SW480 (cell line): ENCODE data around the gene MICALL2.
A peak's percentile ranks its signal among the peaks of the same experiment; 100 is the strongest.

Source experiments
- DNase-seq: peaks from one replicate; pipeline ENCODE4 v3.0.0-alpha.2; 2016; ENCODE audit warnings: low spot score

Gene MICALL2

DNA sequence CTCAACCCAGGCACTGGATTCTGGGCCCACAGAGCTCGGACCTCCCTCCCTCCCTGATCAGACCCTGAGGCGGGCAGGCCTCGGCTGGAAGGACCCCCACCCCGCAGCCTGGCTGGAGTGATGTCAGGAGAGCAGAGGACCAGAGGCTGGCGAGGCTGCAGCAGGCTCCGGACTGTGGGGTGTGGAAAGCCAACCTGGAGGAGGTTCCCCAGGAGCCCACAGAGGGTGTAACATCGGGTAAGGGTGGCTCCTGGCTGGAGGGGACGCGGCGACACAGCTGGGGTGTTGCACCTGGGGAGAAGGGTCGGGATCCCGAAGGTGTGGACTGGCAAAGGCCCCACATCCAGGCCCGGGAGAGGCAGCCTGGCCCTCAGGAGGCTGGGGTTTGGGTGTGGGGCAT lies 8.9 kb upstream of the MICALL2 start:
- DNase-seq: no peak

DNA sequence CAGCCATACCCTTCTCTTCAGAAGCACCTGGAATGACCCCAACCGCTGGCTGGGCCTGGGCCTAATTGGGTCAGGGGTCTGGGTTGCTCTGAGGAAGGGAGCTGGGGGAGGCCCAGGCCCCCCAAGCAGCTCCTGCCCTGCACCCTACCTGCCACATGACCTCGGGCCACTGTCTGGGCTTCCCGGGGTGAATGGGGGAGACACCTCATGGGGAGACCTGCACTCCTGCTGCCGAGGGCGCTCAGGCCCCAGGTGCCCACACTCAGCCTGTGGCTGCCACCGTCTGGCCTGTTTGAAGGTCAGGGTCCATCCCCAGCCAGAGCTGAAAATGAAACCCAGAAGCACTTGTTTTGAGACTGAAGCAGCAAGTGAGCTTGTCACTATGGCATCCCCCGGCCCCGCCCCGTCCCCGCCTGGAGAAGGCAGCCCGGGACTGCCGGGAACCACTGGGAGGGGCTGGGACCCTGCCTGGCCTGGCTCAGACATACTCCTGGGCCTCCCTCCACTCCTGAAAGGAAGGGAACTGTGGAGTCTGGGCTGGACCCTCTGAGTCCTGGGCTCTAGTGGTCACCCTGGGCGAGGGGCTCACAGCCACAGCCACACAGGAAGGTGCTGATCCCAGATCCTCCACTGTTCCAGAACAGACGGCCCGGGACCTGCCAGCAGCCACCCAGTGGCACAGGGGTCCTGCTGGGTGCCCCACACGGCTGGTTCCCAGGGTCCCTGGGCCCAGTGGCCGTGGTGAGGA lies 7.4 kb upstream of the MICALL2 start:
- peak; percentile 84 for DNase-seq

DNA sequence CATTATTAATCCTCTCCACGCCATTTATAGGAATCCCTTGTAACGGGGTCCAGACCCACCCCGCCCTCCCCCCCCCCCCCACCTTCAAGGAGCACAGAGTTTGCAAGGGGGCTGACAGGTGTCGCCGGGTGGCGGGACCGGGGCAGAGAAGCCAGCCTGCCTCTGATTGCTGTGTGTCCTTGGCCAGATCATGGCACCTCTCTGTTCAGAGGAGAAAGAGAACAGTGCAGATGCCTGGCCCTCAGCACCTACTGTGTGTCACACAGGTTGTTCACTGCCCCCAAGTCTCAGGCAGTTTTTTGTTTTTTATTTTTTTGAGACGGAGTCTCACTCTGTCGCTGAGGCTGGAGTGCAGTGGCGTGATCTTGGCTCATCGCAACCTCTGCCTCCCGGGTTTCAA lies 5.4 kb upstream of the MICALL2 start:
- no peak for DNase-seq

DNA sequence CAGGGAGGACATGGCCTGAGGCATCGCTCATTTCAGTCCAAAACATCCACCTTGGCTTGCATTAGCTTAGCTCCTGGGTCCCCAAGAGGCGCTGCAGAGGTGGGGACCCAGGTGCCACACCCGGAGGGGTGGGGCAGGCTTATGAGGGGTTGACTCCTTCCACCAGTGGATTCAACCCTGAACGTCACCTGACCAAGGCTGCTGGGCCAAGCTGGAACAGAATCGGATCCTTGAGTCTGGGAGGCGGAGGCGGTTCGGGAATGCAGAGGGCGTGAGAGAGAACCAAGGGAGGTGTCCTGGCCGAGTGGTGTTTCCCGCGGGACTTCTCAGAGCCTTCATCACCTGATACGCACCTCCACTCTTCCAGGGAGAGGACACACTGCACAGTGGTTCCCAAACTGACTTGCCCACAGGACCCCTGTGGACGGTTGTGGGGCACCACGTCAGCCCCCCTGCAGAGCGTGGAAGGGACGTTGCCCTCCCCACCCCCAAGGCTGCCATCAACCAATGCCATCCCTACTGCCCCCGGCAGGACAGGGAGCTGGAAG lies 4.5 kb upstream of the MICALL2 start:
- peak; percentile 38 for DNase-seq

DNA sequence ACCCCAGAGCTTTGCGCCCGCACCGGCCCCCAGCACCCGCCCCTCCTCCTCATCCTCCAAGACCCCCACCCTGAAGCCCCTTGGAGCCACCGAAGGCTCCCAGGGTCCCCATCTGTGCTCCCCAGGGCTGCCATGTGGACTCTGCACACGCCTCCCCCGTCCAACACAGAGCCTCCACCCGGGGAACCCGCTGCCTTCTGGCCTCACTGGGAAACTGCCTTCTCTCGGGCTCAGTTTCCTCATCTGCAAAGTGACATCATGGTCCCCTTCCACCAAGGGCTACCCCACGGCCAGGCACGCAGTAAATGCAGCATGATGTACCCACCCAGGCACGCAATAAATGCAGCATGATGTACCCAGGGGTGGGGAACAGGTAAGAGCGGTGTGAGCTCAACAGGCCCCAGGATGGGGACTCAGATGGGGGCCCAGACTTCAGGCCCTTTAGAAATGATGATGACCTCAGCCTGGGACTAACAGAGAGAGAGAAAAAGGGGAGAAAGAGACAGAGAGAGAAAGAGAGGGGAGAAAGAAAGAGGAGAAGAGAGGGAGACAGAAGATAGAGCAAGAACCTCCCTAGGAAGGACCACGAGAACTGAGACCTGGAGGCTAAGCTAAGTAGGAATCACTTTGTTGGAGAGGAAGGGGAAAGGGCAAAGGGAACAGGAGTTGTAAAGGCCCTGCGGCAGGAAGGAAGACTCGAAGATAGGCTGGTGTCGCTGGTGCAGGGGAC lies 2.5 kb upstream of the MICALL2 start:
- DNase-seq: no peak

DNA sequence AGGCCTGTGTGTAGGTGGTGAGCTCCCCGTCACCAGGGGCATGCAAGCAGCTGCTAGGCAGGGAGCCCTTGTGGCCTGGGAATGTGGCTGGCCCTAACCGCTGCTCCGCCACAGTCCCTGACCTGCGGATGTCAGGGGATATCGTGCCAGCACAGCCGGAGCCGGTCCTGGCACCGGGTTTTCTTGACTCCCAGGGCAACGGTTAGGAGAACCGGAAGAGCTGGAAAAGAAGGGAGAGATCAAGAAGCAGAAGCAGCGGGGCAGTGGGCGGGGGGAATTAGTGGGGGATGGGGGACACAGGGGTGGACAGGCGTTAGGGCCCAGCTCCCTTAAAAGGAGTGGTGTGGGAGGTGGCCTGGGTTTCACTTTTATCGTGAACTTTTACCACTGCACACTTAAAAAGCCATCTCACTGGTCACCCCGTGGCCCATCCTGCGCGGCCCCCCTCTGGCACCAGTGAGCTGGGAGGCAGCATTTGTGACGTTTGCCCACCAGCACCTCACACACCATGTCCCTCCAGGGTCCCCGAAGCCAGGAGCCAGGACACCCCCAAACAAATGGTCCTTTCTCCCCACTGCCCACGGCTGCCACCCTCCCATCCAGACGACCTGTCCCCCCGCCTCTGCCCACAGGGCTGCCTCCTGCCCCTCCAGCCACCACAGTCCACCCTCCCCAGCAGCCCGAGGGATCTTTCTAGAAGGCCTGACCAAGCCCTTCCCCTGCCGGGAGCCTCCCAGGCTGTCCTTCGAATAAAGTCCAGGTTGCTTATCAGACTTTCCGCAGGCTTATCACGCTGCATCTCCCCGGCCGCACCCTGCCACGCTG lies 1.8 kb upstream of the MICALL2 start:
- peak; percentile 75 for DNase-seq

DNA sequence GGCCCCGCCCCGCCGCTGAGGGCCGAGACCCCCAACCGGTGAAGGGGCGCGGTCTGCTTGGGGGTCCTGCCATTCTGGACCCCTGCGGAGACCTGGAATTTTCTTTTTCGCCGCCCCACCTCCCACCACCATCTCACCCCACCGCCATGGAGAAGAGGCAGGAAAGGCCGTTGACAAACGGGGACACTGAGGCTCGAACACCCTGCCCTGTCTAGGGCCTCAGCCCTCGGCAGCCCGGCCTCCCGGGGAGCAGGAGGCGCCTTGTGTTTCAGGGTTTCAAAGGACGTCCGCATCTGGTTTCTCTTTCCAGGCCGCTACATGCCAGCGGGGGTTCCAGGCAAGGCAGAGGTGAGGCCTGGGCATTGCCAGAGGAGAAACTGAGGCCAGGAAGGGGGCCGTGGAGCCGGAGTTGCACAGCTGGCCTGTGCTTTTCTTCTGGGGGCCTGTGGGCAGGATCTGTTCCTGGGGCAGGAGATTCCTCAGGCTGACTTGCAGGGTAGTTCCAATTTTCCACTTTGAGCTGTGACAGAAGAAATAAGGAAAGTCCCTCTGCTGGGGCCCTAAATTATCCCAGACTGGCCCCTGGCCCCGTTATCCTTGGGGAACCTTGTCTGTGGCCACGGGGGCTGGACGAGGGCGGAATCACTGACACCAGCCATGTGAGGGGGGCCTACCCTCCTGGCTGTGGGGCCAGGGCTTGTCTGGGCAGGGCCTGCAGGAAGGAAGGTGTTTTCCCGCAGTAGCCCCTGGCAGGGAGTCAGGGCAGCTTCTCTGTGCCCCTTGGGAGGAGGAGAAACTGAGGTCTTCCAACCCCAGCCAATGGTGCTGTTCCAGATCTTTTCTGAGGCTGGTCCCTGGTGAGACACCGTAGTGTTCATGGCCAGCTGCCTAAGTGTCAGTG lies 900 bp upstream of the MICALL2 start:
- DNase-seq: no peak

DNA sequence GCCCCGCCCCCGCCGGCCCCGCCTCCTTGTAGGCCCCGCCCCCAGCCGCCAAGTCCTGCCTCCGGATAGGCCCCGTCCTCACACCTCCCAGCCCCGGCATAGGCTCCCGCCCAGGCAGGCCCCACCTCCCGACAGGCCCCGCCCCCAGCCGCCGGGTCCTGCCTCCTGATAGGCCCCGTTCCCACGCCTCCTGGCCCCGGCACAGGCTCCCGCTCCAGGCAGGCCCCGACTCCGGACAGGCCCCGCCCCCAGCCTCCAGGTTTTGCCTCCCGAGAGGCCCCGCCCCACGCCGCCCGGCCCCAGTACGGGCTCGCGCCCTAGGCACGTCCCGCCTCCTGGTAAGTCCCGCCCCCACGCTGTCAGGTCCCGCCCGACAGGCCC lies 232 bp upstream of the MICALL2 start:
- DNase-seq: peak; percentile 98

DNA sequence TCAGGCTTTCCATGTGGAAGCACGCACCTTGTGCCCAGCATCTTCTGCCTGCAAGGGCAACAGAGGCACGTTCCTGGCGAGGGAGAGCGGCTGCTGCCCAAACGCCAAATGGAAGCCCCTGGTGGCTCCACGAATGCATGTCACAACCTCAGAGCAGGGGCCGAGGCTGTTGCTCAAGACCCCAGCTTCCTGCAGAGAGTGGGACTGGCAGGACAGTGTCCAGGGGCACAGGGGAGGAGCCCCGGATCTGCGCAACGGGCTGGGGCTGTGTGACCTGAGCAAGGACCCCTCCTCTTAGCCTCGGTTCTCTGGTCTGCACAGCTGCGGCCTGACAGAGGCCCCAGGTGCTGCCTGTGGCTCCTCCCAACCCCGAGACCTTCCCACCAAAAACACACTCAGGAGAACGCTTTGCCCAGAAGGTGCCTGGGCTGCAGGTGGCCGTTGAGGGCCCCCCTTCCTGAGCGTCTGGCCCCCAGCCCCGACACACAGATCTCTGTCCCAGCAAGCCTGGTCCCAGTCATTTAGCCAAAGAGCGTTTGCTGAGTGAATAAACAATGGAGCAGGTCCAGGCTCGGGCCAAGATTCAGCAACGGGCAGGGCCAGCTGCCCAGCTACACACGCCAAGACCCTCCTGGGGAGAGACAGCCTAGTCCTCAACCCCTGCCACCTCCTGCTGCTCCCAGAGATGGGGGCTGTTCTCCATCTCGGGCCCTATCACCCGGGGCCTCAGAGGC lies 1.2 kb downstream of the MICALL2 start:
- DNase-seq: no peak

DNA sequence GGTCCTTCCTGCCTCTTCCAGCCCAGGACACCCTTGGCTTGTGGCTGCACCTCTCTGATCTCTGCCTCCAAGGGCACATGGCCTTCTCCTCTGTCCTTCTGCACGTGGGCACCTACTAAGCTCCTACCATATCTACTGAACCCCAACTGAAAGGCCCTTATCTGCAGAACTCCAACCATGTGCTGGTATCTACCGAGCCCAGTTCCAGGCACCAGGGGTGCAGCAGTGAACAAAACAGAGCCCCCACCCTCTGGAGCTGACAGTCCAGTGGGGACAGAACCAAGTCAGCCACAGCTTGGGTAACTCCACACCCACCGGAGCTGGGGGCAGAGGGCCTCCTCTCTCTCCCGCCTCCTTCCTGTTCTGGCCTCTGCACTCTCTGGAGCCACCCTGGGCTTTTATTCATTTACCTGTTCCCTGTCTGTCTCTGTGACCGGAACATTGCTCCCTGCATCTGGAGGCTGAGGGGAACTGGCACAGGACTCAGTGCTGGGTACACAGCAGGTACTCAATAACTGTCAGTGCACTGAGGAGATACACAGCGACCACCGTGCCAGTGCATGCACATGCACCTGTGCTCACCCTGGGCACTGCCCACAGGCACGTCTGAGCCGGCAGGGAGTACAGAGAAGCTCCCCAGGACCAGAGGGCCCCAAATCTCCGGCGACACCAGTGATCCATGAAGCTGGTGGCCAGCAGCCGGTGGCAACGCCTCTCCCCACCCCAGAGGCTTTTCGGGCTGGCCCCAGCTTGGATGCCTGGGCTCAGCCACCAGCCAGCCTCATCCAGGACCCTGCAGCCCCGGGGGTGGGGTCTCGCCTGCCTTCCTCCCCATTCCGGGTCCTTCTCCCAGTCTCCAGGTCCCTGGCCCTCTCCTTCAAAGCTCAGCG lies 2.0 kb downstream of the MICALL2 start:
- no peak for DNase-seq

DNA sequence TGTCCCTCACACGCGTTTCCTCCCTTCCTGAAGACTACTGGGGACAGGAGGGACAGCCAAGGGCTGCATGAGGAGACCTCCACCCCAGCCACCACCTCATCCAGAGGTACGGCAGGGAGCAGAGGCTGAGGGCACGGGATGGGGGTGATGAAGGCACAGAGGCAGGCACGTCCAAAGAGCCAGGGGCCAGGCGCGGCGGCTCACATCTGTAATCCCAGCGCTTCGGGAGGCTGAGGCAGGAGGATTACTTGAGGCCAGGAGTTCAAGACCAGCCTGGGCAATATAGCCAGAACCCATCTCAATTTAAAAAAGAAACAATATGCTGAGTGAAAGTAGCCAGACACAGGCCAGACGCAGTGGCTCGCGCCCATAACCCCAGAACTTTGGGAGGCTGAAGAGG lies 3.3 kb downstream of the MICALL2 start:
- no peak for DNase-seq

DNA sequence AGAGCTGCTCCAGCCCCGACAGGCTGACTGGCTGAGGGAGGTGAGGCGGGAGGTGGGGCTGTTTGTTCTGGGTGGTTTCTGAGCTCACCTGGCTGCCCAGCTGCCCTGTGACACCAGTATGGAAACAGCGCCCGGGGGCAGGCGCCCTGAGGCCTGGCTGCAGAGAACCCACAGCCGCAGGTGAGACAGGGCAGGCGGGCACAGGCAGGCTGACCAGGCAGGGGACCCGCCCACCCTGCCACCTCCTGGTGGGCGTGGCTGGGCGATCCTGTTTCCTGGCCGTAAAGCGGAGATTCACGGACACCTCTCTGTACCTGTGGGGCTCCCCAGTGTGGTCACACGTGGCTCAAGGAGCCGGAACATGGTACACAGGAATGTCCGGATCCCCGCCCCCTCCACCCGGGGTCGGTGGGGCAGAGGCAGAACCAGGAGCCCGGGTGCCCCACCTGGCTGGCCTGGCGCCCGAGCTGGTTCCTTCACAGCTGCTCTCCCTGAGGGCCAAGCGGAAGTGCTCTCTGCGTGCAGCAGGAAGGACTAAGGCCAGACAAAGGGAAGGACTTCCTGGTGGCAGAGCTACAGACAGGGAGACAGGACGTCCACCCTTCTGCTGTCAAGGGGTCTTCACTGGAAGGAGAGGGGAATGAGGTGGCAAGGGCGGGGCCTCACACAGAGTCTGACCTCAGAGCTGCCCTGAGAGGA lies 3.9 kb downstream of the MICALL2 start:
- peak; percentile 97 for DNase-seq

DNA sequence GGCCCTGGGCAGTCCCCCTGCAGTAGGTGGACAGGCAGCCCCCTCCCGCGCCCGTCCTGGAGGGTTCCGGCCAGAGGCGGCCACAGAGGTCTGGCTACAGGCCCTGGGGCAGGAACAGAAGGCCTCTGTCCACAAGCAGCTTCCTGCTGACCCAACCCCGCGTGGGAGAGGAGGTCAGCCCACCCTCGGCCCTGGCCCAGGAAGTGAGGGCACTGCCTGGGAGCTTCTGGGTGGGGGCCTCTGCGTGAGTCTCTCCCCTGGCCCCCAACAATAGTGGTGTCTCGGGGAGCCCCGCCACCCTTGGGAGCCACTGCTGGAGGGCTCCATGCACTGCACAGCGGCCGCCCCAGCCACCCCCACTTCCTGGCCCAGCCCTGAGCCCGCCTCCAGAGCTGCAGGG lies 4.7 kb downstream of the MICALL2 start:
- no peak for DNase-seq

DNA sequence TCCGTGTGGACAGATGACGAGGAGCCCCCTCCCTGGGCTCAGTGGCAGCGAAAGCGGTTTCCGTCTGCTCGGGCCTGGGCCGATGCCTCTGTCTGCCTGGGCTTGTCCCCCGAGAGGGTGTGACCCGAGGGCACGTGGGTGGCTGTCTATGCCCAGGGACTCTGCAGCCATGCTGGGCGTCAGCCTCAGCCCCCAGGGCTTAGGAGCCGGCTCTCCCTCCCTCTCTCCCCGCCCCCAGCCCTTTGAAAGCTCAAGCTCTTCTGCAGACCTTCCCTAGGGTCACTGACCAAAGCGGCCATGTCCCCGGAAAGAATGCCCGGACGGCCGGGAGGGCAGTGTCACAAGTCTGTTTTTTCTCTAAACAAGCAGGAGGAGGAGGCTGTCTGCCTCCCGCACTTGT lies 7.1 kb downstream of the MICALL2 start:
- DNase-seq: no peak

DNA sequence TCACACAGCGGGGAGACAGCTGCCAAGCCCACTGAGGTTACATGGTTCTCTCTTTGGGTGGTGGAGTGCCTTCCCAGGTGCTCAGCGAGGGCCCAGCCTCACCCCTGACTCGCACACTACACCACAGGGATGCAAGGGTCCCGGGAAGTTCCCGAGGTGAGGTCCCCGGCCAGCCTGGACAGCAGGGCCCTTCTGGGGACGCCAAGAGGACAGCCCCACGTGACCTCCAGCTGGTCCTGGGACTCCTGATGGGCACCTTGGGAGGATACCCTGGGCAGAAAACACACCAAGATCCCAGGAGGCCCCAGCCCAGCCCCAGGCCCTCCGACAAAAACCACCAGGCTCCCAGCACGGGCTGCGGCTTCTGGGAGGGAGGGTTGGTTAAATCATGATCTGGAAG lies 8.3 kb downstream of the MICALL2 start:
- no peak for DNase-seq

DNA sequence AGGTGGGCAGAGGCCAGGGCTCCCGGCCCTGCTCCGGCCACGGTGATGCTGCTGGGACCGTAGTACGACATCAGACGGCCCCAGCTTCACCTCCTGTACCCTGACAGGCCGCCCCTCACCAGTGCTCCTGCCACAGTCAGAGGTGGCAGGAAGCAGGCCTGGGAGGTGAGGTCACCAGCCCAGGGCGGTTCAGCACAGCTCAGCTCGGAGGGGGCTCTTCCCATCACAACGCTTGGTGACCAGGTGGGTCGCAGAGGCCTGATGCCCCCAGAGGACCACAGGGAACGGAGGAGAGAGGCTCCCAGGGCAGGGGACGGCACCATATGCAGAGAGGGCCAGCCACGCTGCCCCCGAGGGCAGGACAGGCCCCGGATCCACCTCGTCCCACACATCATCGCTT lies 8.8 kb downstream of the MICALL2 start:
- DNase-seq: no peak

DNA sequence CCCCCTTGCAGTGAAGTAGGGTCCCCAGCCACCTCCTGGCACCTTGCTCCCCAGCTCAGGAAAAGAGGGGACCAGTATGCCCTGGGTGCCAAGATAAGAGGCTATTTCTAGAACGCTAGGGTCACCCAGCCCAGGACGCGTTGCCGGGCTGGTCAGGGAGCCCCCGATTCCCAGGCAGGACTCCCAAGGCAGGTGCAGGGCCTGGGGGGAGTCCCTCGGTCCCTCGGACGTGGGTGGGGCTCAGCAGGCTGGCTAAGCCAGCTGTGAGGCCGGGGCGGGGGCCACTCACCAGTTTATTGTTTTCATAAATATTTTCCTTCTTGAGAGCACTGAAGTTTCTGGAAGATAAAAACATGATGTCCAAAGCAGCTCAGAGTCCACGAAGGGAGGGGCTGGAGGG lies 9.3 kb downstream of the MICALL2 start:
- no peak for DNase-seq

DNA sequence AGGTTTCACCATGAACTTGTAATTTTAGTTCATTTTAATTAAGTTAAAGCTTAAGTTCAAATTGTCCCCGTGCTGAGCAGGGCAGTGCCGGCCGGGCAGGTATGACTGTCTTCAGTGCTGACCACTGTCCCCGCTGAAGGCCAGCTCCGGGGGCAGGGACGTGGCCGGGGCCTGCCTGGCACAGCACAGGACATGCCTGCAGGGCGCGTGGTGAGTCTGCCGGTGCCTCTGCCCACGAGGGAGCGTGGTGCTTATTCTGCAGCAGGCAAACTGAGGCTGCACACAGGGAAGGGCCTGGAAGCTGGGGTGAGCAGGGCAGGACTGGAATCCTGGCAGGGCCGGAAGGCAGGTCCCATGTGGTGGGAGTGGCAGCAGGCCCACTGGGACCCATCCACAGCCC lies 9.8 kb downstream of the MICALL2 start:
- no peak for DNase-seq

DNA sequence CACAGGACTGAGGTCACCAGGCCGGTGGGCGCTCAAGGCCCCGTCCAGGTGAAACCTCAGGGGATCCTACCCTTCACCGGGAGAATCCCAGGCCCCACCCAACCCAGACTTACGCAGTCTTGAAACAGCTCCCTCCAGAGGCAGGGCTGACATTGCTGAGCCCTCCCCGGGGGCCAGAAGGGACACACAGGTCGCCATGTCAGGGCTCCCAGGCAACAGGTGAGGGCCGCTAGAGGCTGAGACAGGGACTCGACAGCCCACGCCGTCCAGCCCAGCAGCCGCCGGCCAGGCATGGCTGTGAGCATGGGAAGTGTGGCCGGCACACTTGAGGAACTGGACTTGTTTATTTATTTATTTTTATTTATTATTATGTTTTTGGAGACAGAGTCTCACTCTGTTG lies 10.3 kb downstream of the MICALL2 start:
- DNase-seq: no peak
